Measurements from ENCODE around the gene PRTFDC1.

PRTFDC1 gene

DNA sequence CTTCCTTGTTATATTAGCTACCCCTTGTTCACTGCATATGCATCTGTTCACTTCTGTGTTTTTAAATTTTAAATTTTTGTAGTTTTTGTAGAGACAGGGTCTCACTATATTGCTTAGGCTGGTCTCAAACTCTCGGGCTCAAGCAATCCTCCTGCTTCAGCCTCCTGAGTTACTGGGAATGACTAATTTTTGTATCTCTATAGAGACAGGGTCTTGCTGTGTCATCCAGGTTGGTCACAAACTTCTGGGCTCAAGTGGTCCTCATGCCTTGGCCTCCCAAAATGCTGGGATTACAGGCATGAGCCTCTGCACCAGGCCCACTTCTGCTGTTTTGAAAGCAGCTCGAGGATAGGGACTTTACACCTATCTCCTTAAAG lies 64.6 kb downstream of the PRTFDC1 start:
- no peaks in the 10 kb centered on the region for H3F3A ChIP-seq (ENCODE audit: insufficient read depth)
- H3K27me3 ChIP-seq (ENCODE audit: low read length), result no peaks in the 10 kb centered on the region
- no peak overlapping the region for H3K27ac ChIP-seq (ENCODE audit: low read depth, low read length)
- no peaks in the 10 kb centered on the region for H4K20me1 ChIP-seq (ENCODE audit: low read depth, low read length)
- H3K79me2 ChIP-seq (ENCODE audit: insufficient read depth, low read length), result no peaks in the 10 kb centered on the region
- H3K9ac ChIP-seq (ENCODE audit: low read length), result no peak overlapping the region
- no peak overlapping the region for H3K4me3 ChIP-seq (ENCODE audit: insufficient read depth, low read length, poor library complexity, severe bottlenecking)
- no peak overlapping the region for H3K4me2 ChIP-seq (ENCODE audit: low read depth, low read length, poor library complexity, severe bottlenecking)
- H3K36me3 ChIP-seq (ENCODE audit: low read length), result no peaks in the 10 kb centered on the region
- no peaks in the 10 kb centered on the region for H3K9me2 ChIP-seq (replicated peaks; ENCODE audit: insufficient read depth, low read length)
- TF ChIP-seq EZH2phosphoT487 (conservative IDR thresholded peaks at IDR 0.05; ENCODE audit: low read length), result no peak
- TF ChIP-seq, protein P1, sequence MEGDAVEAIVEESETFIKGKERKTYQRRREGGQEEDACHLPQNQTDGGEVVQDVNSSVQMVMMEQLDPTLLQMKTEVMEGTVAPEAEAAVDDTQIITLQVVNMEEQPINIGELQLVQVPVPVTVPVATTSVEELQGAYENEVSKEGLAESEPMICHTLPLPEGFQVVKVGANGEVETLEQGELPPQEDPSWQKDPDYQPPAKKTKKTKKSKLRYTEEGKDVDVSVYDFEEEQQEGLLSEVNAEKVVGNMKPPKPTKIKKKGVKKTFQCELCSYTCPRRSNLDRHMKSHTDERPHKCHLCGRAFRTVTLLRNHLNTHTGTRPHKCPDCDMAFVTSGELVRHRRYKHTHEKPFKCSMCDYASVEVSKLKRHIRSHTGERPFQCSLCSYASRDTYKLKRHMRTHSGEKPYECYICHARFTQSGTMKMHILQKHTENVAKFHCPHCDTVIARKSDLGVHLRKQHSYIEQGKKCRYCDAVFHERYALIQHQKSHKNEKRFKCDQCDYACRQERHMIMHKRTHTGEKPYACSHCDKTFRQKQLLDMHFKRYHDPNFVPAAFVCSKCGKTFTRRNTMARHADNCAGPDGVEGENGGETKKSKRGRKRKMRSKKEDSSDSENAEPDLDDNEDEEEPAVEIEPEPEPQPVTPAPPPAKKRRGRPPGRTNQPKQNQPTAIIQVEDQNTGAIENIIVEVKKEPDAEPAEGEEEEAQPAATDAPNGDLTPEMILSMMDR (IDR thresholded peaks at IDR 0.05; ENCODE audit: insufficient read depth, low read length, poor library complexity, severe bottlenecking), result no peak
- H3K9me3 ChIP-seq (ENCODE audit: insufficient read depth, low read length), result no peaks in the 10 kb centered on the region
- H2AFZ ChIP-seq (ENCODE audit: low read depth, low read length, severe bottlenecking), result no peak overlapping the region

DNA sequence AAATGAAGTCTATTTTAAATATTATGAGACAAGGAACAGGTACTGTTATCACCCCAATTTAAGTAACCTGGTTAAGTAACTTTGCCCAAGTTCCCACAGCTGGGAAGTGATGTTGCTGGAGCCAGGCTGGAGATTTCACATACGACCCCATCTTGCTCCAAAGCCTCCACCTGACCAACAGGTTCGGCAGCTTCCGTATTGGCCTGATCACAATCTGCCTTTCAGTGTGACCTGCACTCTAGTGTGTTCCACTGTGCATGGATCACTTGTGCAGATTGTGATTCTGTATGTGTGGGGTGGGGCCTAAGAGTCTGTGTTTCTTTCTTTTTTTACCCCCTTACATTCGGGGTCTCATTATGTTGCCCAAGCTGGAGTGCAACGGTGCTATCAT lies 66.1 kb downstream of the PRTFDC1 start:
- Histone ChIP-seq H3F3A (ENCODE audit: insufficient read depth) (no peaks in the 10 kb centered on the region), H3K27me3 (ENCODE audit: low read length) (no peaks in the 10 kb centered on the region), H3K27ac (ENCODE audit: low read depth, low read length) (no peak overlapping the region), H4K20me1 (ENCODE audit: low read depth, low read length) (no peaks in the 10 kb centered on the region), H3K9me2 (replicated peaks; ENCODE audit: insufficient read depth, low read length) (no peaks in the 10 kb centered on the region), H3K79me2 (ENCODE audit: insufficient read depth, low read length) (no peaks in the 10 kb centered on the region), H3K9me3 (ENCODE audit: insufficient read depth, low read length) (no peaks in the 10 kb centered on the region), H2AFZ (ENCODE audit: low read depth, low read length, severe bottlenecking) (no peak overlapping the region), H3K4me3 (ENCODE audit: insufficient read depth, low read length, poor library complexity, severe bottlenecking) (no peak overlapping the region), H3K9ac (ENCODE audit: low read length) (no peak overlapping the region), H3K4me2 (ENCODE audit: low read depth, low read length, poor library complexity, severe bottlenecking) (no peak overlapping the region), H3K36me3 (ENCODE audit: low read length) (no peaks in the 10 kb centered on the region)
- TF ChIP-seq, protein P1 (IDR thresholded peaks at IDR 0.05; ENCODE audit: insufficient read depth, low read length, poor library complexity, severe bottlenecking), result no peak
- no peak for TF ChIP-seq EZH2phosphoT487 (conservative IDR thresholded peaks at IDR 0.05; ENCODE audit: low read length)

DNA sequence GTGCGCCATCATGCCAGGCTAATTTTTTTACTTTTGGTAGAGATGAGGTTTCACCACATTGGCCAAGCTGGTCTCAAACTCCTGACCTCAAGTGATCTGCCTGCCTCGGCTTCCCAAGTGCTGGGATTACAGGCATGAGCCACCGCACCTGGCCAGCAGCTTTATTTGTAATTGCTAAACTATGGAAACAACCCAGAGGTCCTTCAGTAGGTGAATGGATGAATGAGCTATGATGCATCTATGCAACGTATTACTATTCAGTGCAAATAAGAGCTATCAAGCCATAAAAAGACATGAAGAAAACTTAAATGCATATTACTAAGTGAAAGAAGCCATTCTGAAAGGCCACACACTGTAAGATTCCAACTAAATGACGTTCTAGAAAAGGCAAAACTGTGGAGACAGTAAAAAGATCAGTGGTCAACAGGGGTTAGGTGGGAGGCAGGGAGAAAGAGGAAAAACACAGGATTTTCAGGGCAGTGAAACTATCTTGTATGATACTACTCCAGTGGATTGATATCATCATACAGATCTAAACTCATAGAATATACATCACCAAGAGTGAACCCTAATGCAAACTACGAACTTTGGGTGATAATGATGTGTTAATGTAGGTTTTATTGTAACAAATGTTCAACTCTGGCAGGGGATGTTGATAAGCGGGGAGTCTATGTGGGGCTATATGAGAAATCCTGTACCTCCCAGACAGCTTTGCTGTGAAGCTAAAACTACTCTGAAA lies 66.7 kb downstream of the PRTFDC1 start:
- Histone ChIP-seq H3K27me3 (ENCODE audit: low read length) (no peaks in the 10 kb centered on the region), H3K4me2 (ENCODE audit: low read depth, low read length, poor library complexity, severe bottlenecking) (no peak overlapping the region), H3K27ac (ENCODE audit: low read depth, low read length) (no peak overlapping the region), H3K9me2 (replicated peaks; ENCODE audit: insufficient read depth, low read length) (no peaks in the 10 kb centered on the region), H3K9me3 (ENCODE audit: insufficient read depth, low read length) (no peaks in the 10 kb centered on the region), H2AFZ (ENCODE audit: low read depth, low read length, severe bottlenecking) (no peak overlapping the region), H3K36me3 (ENCODE audit: low read length) (no peaks in the 10 kb centered on the region), H3K79me2 (ENCODE audit: insufficient read depth, low read length) (no peaks in the 10 kb centered on the region), H4K20me1 (ENCODE audit: low read depth, low read length) (no peaks in the 10 kb centered on the region), H3F3A (ENCODE audit: insufficient read depth) (no peaks in the 10 kb centered on the region), H3K9ac (ENCODE audit: low read length) (no peak overlapping the region), H3K4me3 (ENCODE audit: insufficient read depth, low read length, poor library complexity, severe bottlenecking) (no peak overlapping the region)
- TF ChIP-seq, protein P1 (IDR thresholded peaks at IDR 0.05; ENCODE audit: insufficient read depth, low read length, poor library complexity, severe bottlenecking), result no peak
- no peak for TF ChIP-seq EZH2phosphoT487 (conservative IDR thresholded peaks at IDR 0.05; ENCODE audit: low read length)
